ENCODE results near the gene ATP5PO. TPM values are rescaled to one million over a fixed set of nuclear protein-coding genes. Genes with fewer than 3 reads are reported as not detected.

ATP5PO gene
- total RNA-seq (2022; extraction: Qiagen RNA extraction), result 125 to 143 TPM (median 137 TPM) in 5 replicates

DNA sequence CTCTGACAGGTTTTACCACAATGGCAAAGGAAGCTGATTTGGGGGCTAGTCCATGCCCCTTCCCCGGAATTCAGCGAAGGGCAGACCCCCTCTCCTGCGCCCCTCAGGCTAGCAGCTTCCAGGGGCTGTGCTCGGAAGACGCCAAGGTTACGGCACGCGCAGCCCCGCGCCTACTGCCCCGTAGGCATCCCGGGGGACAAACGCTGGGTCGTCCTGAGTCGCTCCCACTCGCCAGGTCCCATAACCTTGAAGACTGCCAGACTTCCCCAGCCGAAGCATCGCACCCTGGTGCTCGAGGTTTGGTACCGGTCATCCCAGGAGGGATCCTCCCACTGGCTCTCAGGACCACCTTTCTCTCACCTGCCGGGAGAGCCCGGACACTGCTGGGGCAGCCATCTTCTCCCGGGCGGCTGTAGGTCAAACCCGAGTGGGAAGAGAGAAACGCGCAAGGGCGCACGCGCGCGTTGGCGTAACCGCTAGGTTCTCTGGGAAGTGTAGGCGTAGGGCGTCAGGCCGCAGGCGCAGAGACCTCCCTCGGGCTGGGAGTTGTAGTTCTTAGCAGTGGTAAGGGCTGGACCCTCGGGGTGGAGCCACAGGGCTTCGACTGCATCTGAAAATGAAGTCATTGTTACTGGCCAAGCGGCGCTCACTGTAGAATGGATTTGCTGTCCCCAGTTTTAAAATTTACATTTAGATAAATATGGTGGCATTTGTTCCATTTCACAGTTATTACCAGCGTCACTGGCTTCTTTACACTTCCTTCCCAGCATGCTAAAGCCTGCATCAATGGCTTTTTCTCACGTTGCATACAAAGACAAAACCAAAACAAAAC is at the start of gene ATP5PO:
Gene ATP5PO (minus strand): TSS at position 437 of the 832 bp plus-strand sequence. CDS start 41 bp downstream, at position 396.

Other genes starting within 250 kb of the ATP5PO start
- 37.8 to 45.7 TPM (median 43.4 TPM) in 5 replicates for gene MRPS6, start 157.8 kb upstream of the ATP5PO start, total RNA-seq (2022; extraction: Qiagen RNA extraction)
- 2.3 to 4.0 TPM (median 3.1 TPM) in 5 replicates for gene SLC5A3, start 157.8 kb upstream of the ATP5PO start, total RNA-seq (2022; extraction: Qiagen RNA extraction)

Data from A549 treated with dexamethasone at 1 μM for 4 hours (cell line).